ENCODE data around the gene COX17.

COX17 gene

DNA sequence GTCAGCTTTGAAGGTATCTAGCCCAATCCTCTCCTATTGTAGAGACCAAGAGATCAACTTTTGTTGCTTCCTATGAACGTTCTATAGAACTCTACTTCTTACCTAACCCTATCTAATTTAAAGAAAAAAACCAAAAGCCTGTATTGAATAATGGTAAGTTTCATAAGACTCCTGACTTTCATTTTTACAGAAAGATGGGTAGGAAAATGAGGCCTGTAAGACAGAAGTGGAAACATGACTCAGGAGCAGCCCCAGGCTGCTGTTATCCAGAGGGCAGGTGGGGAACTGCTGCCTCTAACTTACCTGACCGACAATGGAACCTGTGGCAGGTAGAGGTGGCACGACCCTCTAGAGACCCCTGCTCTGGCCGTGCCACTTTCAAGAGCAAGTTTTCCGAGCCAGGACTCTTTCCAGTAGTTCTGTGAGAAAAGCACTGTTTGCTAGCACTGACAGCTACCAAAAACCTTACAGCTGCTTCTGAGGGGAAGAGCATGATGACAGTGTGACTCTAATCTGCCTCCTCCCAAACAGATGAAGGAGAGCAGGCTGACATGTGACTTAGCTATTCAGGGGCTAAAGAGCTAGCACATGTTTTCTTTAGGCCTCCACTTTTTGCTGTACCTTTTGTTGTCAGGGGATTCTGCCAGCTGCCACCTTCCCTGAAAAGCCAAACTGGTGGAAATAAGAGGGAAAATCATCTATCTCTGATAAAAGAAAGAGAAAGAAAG lies 34.3 kb downstream of the COX17 start:
- no peak for DNase-seq

DNA sequence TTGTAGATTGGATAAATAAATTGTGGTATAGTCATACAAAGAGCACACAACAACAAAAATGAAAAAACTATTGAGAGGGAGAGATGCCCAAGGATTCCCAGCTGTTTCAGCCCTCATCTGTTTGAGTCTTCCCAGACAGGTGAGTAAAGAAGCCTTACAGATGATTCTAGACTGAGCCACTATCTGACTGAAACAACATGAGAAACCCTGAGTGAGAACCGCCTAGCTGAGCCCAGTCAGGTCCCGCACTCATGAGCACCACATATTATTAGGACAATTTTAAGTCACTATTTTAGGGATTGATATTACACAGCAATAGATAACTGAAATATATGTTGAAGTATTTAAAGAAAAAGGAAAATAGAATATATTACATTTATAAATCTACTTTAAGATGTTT lies 35.8 kb downstream of the COX17 start:
- DNase-seq, result no peak

DNA sequence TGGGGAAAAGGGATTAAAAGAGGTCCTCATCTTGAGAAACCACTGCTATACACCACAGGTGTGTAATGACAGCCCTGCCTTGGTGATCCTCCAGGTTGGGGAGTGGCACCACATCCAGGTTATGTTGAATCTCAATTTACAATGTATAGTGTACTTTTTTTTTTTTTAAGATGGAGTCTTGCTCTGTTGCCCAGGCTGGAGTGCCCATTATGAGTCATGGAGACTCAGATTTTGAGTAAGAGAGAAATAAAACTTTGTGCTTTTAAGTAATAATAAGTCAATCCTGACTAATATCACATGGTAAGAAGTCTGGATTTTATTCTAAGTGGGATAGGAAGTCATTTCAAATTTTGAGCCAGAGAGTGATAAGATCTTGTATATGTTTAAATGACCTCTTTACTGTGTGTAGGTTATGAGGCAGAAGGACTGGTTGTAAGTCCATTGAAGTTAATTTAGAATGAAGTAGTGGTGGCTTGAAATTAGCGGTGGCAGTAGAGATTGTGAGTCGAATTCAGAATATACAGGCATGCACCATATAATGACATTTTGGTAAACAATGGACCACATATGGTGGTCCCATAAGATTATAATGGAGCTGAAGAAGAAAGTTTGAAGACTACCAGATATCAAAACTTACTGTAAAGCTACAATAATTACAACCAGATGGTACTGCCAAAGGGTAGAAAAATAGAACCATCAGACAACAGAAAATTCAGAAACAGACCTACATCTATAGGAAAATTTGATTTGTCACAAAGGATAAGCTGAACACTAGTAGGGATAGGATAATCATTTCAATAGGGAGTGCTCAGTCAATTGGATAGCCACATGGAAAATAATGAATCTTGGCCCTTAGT lies 37.5 kb downstream of the COX17 start:
- no peak for DNase-seq

DNA sequence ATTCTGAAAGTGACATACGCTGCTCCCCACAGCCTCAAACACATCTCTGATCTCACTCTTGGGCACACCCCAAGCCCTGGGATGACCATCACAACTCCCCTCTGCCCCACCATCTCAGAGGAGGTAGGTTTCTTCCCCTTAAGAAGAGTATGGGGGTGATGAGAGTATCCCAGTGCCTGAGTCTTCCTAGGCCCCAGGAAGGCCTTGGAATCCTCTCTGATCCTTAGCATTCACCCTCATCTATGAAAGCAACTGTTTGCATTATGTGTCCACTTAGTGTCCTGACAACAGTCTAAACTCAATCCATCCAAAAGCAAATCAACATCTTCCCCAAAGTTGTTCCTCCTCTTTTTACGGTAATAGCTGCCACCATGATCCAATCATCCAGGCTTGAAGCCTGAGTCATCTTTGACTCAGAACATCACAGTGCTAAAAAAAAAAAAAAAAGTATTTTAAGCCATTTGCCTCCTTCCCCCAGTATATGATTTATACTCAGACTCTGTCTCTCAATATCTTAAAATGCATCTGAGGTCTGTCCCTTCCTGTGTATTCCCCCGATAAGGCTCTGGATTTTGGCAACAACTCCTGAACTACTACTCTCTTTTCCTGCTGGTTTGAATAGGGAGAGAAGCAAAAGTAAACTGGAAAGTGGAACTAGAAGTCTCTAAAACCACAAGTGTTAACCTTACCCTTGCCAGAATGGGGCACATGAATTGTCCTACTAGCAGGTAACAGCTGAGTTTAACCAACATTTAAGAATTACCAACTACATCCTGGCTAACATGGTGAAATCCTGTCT lies 39.3 kb downstream of the COX17 start:
- no peak for DNase-seq

DNA sequence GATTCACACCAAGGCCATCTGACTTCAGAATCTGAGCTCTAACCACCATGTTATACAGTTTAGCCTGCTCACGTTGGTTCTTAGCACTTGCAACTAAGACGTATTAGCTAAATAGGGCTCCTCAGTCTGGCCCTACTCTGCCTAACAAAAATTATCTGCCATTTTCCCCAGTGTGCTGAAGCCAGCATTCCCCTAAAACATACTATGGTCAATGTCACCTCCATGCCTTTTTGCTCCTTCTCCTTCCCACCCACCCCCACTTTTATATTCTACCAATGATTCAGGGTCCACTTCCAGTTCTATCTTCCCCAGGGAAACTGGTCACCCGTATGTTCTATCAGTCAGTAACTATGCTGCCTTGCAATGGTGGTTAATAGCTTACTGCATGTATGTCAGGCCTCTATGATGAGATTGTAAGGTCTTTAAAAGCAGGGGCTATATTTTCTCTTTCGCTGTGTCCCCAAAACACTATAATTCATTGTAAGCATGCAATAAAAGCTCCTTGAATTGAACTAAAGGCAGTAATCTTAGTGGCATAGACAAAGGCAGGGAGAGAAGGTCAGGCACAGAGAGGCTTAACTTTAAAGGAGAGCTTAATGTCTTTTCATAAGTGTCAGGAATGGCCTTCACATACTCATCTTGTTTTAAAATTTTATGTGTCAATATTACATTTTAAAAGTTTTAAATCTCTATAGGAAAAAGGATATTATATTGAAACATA lies 40.2 kb downstream of the COX17 start:
- DNase-seq, result no peak

DNA sequence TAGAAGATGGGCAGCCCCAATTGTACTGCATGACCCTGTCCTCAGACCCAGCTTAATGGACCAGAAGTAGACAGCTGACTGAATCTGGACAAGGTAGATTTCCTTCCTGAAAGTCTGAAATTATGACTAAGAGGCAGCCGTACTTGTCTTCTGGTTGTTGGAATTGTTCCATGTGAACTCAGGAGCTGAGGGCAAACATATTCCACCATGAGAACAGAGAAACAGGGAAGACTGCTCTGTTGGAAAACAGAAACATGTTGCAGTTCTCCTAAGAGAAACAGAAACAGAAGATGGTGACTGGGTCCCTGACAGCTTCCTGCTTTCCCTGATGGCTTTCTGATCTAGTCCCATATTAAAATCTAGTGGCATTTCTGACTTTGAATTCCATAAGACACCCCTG lies 41.0 kb downstream of the COX17 start:
- DNase-seq, result no peak

DNA sequence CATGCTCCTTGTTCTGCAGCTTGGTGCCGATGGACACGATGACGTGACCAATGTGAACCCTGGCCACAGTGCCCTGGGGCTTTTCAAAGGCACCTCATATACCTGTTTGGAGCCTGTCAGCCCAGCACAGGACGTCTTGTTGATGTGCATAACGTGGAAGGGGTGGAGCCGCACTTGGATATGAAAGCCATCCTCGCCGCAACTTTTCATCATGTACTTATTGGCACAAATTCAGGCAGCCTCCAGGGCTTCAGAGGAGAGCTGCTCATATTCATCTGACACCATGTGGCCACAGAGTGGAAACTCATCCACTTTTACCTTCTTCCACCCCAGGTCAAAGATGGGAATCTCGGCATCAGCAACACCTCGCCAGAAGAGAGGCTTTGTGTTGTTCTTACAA lies 41.5 kb downstream of the COX17 start:
- DNase-seq, result no peak

DNA sequence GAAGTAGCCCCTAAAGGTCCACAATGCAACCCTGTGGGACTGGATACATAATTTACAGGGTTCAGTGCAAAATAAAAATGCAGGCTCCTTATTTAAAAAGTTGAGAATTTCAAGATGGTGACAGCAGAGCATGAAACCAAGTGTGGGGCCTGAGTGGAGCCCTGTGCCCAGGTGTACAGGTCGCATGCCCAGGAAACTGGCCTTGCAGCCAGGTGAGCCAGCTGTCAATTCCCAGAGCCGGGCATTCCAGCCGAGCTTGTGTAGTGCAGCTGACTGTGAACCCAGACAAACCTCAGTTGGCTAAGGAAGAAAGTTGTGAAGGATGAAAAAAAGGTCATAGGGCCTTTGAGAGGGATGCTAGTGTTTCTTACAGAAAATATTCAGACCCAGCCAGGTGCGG lies 44.4 kb downstream of the COX17 start:
- no peak for DNase-seq

DNA sequence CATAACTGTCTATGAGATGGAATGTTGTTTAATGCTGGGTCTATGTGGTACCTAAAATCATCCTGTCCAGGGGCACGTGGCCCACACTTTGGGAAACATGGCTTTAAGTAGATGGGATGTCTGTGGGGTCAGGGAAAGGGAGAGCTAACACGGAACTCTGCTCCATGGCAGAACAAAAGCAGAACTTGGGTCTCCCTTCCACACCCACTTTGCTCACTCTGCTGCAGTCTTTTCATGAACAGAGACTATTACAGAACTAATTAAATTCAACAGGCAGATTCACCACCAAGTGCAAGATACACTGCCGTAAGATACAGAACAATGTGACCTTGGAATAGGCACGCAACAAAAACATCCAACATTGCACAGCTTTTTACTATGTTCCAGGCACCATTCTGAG lies 45.0 kb downstream of the COX17 start:
- no peak for DNase-seq

DNA sequence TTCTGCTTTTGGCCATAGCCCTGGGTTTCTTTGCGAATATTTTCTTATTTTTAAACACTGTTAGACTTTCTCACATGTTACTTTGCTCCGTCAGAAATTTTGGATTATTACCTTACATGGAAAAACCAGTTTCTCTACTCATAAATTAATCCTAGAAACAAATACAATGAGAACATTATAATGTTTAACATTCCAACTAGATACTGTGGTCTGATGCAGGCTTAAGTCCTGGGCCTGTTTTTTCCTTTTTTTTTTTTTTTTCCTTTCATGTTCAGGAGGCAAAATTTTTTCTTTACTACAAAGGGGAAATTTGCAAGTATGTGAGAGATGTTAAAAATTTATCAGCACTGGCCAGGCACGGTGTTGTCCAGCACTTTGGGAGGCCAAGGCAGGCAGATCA lies 45.7 kb downstream of the COX17 start:
- DNase-seq, result no peak

DNA sequence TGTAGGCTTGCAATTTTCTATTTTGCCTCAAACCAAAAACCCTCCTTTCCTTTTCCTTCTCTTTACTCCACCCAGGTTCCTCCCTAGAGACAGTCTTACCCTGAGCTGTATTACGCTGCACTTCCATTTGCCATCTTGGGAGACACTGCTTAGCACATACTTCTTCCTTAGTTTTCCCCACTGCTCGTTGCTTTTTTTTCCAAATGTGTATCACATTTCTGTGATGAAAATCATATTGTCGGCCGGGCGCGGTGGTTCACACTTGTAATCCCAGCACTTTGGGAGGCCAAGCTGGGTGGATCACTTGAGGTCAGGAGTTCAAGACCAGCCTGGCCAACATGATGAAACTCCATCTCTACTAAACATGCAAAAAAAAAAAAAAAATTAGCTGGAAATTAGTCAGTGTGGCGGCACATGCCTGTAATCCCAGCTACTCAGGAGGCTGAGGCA lies 46.3 kb downstream of the COX17 start:
- DNase-seq, result no peak

DNA sequence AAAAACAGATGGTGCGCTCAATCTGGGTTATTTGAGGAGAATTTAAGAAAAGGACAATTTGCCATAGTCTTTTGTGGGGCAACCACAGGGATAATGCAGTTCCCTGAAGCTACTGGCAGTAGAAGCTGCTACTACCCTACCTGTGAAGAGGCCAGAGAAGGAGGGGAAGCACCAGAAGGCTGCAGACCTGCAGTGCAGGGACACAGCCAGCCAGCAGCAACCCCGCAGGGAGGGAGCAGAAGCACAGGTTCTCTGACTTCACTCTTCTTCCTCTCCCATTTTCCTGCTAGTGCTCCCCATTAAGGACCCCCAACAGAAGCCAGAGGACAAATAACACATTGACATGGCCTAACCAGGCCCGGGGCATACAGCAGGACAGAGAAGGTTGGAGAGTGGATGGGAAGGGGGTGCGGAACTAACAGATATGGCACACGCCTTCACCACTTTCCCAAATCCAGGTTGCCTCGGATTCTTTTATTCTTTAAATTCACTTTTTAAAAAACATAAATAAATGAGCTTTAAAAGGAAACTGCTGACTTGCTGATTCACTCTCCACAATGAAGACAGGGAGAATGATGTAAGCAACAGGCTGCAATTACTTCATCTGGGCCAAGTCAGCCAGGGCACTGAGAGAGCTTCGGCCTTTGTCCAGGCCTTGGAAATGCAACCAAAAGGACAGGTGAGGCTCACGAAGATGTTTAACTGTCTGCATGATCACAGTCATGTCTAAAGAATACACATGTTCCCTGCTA lies 46.9 kb downstream of the COX17 start:
- no peak for DNase-seq

DNA sequence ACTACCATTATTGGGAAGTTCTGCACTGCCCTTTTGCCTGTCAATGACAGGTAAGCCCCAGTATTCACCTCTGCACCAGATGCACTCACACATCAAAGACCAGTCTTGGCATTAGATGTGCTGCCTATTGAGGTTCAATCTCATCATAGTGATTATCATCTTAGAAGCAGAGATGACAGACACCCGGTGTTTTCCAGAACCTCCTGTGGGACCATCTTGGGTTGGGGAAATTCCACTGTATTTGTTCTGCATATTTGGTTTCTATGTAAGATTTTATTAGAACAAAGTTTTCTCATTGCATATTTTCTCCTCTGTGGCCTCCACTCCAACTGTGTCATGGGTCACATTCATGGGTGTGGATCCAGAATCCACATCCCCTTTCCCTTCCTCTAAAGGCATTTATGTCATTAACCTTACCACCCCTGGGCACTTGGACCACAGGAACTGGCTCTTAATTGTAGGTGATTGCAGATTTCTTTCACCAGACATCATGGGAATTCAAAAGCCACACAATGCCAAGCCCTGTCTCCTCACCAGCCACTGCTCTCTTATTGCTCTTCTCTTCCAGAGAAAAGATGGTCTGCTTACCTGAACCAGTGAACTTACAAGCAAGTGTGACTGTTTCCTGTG lies 48.3 kb downstream of the COX17 start:
- DNase-seq, result no peak

DNA sequence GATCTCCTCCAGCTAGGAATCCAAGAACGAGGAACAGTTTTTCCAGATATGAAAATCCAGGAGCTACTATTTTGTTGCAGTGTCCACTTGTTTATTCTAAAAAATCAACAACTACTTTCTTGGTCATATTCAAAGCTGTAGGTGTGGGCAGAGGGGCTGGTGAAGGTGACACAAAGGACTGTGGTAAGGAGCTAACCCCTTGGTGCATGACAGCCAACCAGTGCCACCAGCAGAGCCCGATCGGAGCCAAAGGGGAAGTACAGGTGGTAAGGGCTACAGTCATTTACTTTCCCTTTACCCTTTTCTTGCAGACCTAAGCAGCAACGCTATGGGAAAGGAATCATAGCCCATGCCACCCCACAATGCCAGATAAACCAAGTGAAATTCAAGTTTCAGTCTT lies 48.8 kb downstream of the COX17 start:
- no peak for DNase-seq

DNA sequence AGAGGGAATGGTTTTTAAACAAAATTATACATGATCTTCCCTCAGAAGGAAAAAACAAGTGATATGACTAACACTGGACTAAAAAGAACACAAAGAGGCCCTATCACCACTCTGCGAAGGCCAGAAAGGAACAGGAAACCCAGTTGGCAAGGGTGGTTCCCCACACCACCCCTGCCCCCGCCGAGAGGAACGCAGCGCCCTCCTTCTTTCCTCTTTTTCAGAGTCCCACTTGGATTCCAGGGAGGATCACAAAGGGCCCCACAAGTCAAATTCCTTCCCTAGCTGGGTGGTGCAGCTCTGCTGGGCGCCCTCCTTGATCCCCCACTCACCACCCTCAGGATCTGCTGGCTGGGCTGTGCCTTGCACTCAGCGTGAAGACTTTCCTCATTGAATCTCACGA lies 49.7 kb downstream of the COX17 start:
- DNase-seq, result no peak

DNA sequence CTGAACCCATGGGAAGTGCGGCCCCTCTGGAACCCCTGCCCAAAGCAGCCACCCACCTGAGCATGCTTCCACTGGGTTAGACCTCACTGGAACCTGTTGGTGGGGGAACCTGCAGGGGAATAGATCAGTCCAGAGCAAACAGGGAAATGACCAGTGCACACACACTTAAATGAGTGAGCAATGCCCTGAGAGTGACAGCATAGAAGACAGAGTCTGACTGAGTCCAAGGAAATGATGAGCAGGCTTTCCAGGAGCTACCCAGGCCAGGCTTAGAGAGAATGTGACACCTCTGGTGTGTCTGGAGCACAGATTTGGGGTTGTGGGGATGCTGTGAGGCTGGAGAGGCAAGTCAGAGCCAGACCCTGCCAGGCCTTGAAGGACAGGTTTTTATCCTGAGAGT lies 51.0 kb downstream of the COX17 start:
- DNase-seq, result no peak

DNA sequence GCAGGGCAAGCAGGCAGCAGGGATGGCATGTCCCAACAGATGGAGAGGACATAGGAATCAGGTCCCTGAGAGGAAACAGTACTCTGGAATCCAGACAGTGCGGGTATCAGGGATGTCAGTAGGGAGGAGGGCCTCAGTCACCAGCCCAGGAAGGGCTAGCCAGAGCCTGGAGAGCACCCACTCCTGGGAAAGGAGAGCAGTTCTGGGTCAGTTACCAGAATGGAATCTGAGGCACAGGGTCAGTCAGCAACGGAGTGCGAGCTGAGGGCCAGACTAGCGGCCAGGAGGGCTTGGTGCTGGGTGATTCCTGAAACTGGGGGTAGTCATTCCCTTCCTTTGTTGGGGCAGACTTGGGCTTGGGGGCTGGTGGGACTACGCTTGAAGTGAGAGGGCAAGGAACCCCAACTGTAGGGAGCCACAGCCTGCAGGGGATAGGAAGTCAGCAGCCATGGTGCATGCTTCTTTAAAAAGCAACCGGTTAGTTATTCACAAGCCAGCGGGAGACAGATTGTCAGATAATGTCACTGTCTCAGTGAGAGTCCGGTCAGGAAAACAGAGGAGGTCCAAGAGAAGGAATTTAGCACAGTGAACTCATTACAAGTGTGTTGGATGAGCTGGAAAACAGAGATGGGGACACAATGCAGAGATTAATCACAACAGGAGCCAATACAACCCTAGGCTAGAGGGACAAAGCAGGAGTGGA lies 51.6 kb downstream of the COX17 start:
- no peak for DNase-seq

DNA sequence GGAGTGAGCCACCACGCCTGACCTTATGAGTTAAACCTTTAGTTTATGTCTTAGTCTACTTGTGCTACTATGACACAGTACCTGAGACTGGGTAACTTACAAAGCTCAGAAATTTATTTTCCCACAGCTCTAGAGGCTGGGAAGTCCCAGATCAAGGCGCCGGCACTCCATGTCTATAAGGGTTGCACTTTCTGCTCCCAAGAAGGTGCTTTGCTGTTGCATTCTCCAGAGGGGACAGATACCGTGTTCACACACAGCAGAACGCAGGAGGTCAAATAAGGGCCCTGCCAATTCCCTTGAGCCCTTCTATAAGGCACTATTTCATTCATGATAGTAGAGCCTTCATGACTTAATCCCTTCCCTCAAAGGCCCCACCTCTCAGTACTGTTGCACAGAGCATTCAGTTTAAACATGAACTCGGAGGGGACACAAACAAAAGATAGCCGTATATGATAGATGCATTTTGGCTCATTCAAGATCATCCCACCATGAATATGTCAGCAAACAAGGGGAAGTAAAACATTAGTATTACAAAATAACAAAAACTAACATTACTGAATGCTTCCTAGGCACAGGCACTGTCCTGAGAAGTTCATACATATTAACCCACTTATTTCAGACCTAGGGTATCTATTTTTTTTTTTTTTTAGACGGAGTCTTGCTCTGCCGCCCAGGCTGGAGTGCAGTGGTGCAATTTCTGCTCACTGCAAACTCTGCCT lies 53.0 kb downstream of the COX17 start:
- no peak for DNase-seq

DNA sequence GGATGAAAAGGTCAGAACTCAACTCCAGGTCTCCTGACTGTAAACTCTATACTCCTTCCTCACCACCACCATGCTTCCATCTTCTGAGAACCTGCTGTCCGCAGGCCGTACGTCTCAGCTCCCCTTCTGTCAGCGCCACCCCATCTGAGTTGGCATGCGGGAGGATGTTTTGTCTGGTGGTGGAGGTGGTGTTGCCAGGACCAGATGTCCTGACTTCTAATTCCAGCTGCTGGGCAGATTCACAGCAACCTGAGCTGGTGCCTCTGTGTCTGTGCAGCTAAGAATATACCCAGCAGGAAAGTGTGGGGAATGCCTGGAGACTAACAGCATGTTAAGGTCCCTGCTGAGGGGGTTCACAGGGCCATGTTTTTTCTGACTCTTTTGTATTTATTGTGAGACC lies 56.3 kb downstream of the COX17 start:
- no peak for DNase-seq

Data from NCI-H69 (cell line).